Liver (tissue), 9 donors: ENCODE data around the gene SDF4. TPM values are rescaled to one million over a fixed set of nuclear protein-coding genes. Genes with fewer than 3 reads are reported as not detected.

ENCODE experiments used
- DNase-seq: peaks from one replicate; pipeline ENCODE4 v3.0.0-alpha.2; 2017; ENCODE audit warnings: low spot score
- H3K27ac ChIP-seq, 2 donors: one replicate each; pipeline ENCODE4 v1.7.0; 2013; ENCODE audit warnings: inconsistent platforms in 2 of 2, low read length in 2 of 2, control low read depth in 1 of 2, low read depth in 1 of 2, mild to moderate bottlenecking in 1 of 2
- H3K27me3 ChIP-seq, 4 donors: one replicate each; pipeline versions ENCODE4 v1.6.1 to v1.7.0; 2013; ENCODE audit warnings: low read length in 3 of 4, inconsistent platforms in 1 of 4, mild to moderate bottlenecking in 1 of 4, moderate library complexity in 1 of 4; ENCODE audit not compliant: control insufficient read depth in 4 of 4, insufficient read depth in 4 of 4
- H3K36me3 ChIP-seq, 4 donors: one replicate each; pipeline versions ENCODE4 v1.6.1 to v1.7.0; 2013; ENCODE audit warnings: low read length in 3 of 4, mild to moderate bottlenecking in 3 of 4, low read depth in 1 of 4, moderate library complexity in 1 of 4; ENCODE audit not compliant: control insufficient read depth in 4 of 4, insufficient read depth in 3 of 4
- H3K4me1 ChIP-seq, 4 donors: one replicate each; pipeline versions ENCODE4 v1.6.1 to v1.7.0; 2013; ENCODE audit warnings: low read length in 3 of 4, mild to moderate bottlenecking in 3 of 4, moderate library complexity in 1 of 4; ENCODE audit not compliant: control insufficient read depth in 4 of 4, insufficient read depth in 4 of 4
- H3K4me3 ChIP-seq, 3 donors: one replicate each; pipeline versions ENCODE4 v1.6.1 to v1.7.0; 2013; ENCODE audit warnings: low read length in 3 of 3, control low read depth in 1 of 3, low read depth in 1 of 3, mild to moderate bottlenecking in 1 of 3
- H3K9ac ChIP-seq, 2 donors: one replicate each; pipeline ENCODE4 v1.7.0; 2013; ENCODE audit warnings: low read length in 2 of 2, mild to moderate bottlenecking in 2 of 2, moderate library complexity in 2 of 2, control low read depth in 1 of 2, low read depth in 1 of 2
- H3K9me3 ChIP-seq, 4 donors: one replicate each; pipeline versions ENCODE4 v1.6.1 to v1.7.0; 2013; ENCODE audit warnings: low read length in 3 of 4; ENCODE audit not compliant: control insufficient read depth in 4 of 4
- EGR1 ChIP-seq, 2 donors: IDR thresholded peaks; 2 replicates each; pipeline ENCODE4 v1.6.1; 2016 to 2018; ENCODE audit warnings: antibody characterized with exemption in 2 of 2, low read depth in 2 of 2
- FOXA1 ChIP-seq: IDR thresholded peaks from 2 replicates; pipeline ENCODE4 v1.6.1; 2016; ENCODE audit warnings: antibody characterized with exemption
- FOXA2 ChIP-seq: IDR thresholded peaks from 2 replicates; pipeline ENCODE4 v1.6.1; 2016; ENCODE audit warnings: antibody characterized with exemption
- GABPA ChIP-seq, 2 donors: IDR thresholded peaks in 1 of 2; conservative IDR thresholded peaks in 1 of 2; 2 replicates each; pipeline ENCODE4 v1.6.1; 2016; ENCODE audit warnings: antibody characterized with exemption in 2 of 2, mild to moderate bottlenecking in 1 of 2, moderate library complexity in 1 of 2
- HNF4A ChIP-seq, 2 donors: conservative IDR thresholded peaks; 2 replicates each; pipeline ENCODE4 v1.6.1; 2016; ENCODE audit warnings: antibody characterized with exemption in 2 of 2, mild to moderate bottlenecking in 2 of 2
- HNF4G ChIP-seq: IDR thresholded peaks from 2 replicates; pipeline ENCODE4 v1.6.1; 2016; ENCODE audit warnings: antibody characterized with exemption
- JUND ChIP-seq, 2 donors: IDR thresholded peaks; 2 replicates each; pipeline ENCODE4 v1.6.1; 2016; ENCODE audit warnings: antibody characterized with exemption in 2 of 2
- MAX ChIP-seq: IDR thresholded peaks from 2 replicates; pipeline ENCODE4 v1.6.1; 2016; ENCODE audit warnings: antibody characterized with exemption
- NR2F2 ChIP-seq: IDR thresholded peaks from 2 replicates; pipeline ENCODE4 v1.6.1; 2016; ENCODE audit warnings: antibody characterized with exemption
- RAD21 ChIP-seq, 2 donors: IDR thresholded peaks; 2 replicates each; pipeline ENCODE4 v1.6.1; 2016; ENCODE audit warnings: antibody characterized with exemption in 2 of 2, mild to moderate bottlenecking in 2 of 2
- REST ChIP-seq: IDR thresholded peaks from 2 replicates; pipeline ENCODE4 v1.6.1; 2016; ENCODE audit warnings: antibody characterized with exemption, mild to moderate bottlenecking
- SP1 ChIP-seq: IDR thresholded peaks from 2 replicates; pipeline ENCODE4 v1.6.1; 2018; ENCODE audit warnings: antibody characterized with exemption, mild to moderate bottlenecking
- TAF1 ChIP-seq: conservative IDR thresholded peaks from 2 replicates; pipeline ENCODE4 v1.6.1; 2016; ENCODE audit warnings: antibody characterized with exemption, mild to moderate bottlenecking
- YY1 ChIP-seq: IDR thresholded peaks from 2 replicates; pipeline ENCODE4 v1.6.1; 2016; ENCODE audit warnings: antibody characterized with exemption, mild to moderate bottlenecking
- WGBS: extraction: QIAGEN DNeasy Blood & Tissue Kit; methylation state at CpG from one replicate; pipeline ENCODE4 v1.1.7; 2013; 5-methylcytosine and 5-hydroxymethylcytosine counted together
- polyA plus RNA-seq, 2 donors: library from polyadenylated mRNA; stranded (reverse) in 1 of 2; unstranded in 1 of 2; fragments of 200-250 nt in 1 of 2; fragments of >200 nt in 1 of 2; fragmentation: Nextera tagmentation in 1 of 2; extraction: Ambion mirVana in 1 of 2; gene quantifications; one replicate each; pipeline versions ENCODE4 v1.2.1 to v1.2.3, GENCODE V29; 2013 to 2015
- total RNA-seq, 2 donors: library from RNA; depleted of rRNA; stranded (reverse); fragments of >200 nt; gene quantifications; one replicate each; pipeline ENCODE4 v1.2.3, GENCODE V29; 2014
- TF ChIP-seq, protein P1 (sequence below): fragments of 150-350 bp; IDR thresholded peaks from 2 replicates; pipeline ENCODE4 v1.5.1; 2017; ENCODE audit warnings: improper control_type of control experiment, low read depth, low read length; ENCODE audit not compliant: missing input control
- TF ChIP-seq, protein P2 (sequence below): IDR thresholded peaks from 2 replicates; pipeline ENCODE4 v1.6.1; 2016; ENCODE audit warnings: antibody characterized with exemption
- TF ChIP-seq, protein P3 (sequence below): IDR thresholded peaks from 2 replicates; pipeline ENCODE4 v1.6.1; 2016; ENCODE audit warnings: antibody characterized with exemption
- donor health status: healthy.
- donor health status: healthy.
- donor health status: healthy.
- donor health status: healthy.
- donor health status: healthy.

The SDF4 gene
- total and polyA plus RNA-seq, 4 donors = 48.7 to 180 (median 75.9) TPM

DNA sequence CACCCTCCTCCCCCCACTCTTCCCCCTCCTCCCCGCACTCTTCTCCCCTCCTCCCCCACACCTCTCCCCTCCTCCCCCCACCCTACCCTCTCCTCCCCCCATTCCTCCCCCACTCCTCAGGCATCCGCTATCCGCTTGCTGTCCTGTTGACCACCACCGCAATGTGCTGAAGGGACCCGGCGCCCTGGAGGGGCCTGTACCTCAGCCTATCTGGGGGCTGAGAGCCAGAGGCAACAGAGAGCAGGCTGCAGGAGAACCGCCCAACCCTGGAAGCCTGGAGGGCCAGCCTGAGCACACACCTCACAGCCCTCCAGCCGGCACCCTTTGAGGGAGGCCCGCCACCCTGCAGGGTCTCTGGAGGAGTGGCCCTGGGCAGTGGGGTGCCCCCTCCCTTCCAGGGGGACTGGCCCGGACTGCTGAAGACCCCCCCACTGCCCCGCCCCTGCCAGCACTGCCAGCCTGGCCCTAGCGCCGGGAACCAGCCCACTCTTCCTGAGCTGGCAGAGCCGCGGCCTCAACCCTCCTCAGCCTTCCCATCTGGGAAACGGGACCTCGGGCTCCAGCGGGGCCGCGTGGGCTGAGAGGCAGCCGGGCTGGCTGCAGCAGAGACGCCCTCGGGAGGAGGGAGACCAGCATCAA is 13.5 kb upstream of the SDF4 start:
- H3K27me3 ChIP-seq = no peaks in the 10 kb centered on the region
- H3K4me1 ChIP-seq = peaks cover 0 to 9% (median 3%) of the 10 kb centered on the region in 4 donors
- 90% methylated on average over 23 of the region's 23 CpGs for WGBS
- no peak for DNase-seq
- no peak overlapping the region for H3K4me3 ChIP-seq
- H3K36me3 ChIP-seq = no peaks in the 10 kb centered on the region
- no peaks in the 10 kb centered on the region for H3K9me3 ChIP-seq
- no peak overlapping the region for H3K9ac ChIP-seq
- no peak overlapping the region for H3K27ac ChIP-seq
- TF ChIP-seq, protein P1, sequence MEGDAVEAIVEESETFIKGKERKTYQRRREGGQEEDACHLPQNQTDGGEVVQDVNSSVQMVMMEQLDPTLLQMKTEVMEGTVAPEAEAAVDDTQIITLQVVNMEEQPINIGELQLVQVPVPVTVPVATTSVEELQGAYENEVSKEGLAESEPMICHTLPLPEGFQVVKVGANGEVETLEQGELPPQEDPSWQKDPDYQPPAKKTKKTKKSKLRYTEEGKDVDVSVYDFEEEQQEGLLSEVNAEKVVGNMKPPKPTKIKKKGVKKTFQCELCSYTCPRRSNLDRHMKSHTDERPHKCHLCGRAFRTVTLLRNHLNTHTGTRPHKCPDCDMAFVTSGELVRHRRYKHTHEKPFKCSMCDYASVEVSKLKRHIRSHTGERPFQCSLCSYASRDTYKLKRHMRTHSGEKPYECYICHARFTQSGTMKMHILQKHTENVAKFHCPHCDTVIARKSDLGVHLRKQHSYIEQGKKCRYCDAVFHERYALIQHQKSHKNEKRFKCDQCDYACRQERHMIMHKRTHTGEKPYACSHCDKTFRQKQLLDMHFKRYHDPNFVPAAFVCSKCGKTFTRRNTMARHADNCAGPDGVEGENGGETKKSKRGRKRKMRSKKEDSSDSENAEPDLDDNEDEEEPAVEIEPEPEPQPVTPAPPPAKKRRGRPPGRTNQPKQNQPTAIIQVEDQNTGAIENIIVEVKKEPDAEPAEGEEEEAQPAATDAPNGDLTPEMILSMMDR = no peak
- no peak for TF ChIP-seq SP1
- no peak for TF ChIP-seq EGR1 (IDR thresholded peaks at IDR 0.05; ENCODE audit: low read depth in 2 of 2)
- TF ChIP-seq GABPA (IDR thresholded peaks at IDR 0.05 in 1 of 2, conservative IDR thresholded peaks at IDR 0.05 in 1 of 2) = no peak
- TF ChIP-seq MAX = no peak
- TF ChIP-seq YY1 = no peak
- no peak for TF ChIP-seq REST
- TF ChIP-seq NR2F2 = no peak
- TF ChIP-seq TAF1 = no peak
- TF ChIP-seq JUND (IDR thresholded peaks at IDR 0.05) = no peak
- TF ChIP-seq, protein P2, sequence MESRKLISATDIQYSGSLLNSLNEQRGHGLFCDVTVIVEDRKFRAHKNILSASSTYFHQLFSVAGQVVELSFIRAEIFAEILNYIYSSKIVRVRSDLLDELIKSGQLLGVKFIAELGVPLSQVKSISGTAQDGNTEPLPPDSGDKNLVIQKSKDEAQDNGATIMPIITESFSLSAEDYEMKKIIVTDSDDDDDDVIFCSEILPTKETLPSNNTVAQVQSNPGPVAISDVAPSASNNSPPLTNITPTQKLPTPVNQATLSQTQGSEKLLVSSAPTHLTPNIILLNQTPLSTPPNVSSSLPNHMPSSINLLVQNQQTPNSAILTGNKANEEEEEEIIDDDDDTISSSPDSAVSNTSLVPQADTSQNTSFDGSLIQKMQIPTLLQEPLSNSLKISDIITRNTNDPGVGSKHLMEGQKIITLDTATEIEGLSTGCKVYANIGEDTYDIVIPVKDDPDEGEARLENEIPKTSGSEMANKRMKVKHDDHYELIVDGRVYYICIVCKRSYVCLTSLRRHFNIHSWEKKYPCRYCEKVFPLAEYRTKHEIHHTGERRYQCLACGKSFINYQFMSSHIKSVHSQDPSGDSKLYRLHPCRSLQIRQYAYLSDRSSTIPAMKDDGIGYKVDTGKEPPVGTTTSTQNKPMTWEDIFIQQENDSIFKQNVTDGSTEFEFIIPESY = no peak

DNA sequence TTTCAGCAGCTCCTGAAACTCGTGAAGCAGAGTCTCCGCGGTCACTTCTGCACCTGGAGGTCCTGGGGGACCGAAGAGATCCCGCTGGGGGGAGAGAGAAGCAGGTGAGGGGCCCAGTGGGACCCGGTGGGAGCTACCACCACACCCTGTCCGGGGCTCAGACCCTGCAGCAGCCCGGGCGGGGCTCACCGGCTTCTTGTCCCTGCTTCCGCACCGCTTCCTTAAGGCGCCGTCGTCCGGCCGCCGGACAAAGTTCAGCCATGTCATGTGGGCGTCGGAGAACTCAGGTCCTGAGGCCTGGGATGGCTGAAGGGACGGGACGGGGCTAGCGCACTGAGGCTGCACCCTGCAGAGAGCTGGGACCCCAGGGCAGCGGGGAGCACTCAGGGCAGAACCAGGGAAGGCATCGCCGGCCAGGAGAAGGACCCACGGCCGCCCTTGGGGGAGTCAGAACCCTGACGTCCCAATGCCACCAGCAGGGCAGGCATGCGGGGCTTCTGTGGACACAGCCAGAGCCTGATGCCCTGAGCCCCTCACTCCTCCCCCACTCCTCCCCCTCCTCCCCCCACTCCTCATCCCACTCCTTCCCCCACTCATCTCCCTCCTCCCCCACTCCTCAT is 12.5 kb upstream of the SDF4 start:
- H3K9me3 ChIP-seq = no peaks in the 10 kb centered on the region
- peaks cover 7 to 19% (median 11%) of the 10 kb centered on the region in 4 donors for H3K4me1 ChIP-seq
- no peak overlapping the region for H3K27ac ChIP-seq
- no peak for DNase-seq
- no peaks in the 10 kb centered on the region for H3K27me3 ChIP-seq
- H3K9ac ChIP-seq = no peak overlapping the region
- 81% methylated on average over 30 of the region's 30 CpGs for WGBS
- H3K36me3 ChIP-seq = no peaks in the 10 kb centered on the region
- no peak overlapping the region for H3K4me3 ChIP-seq
- no peak for TF ChIP-seq SP1
- TF ChIP-seq RAD21 (IDR thresholded peaks at IDR 0.05) = no peak
- no peak for TF ChIP-seq REST
- no peak for TF ChIP-seq HNF4A (conservative IDR thresholded peaks at IDR 0.05)
- TF ChIP-seq, protein P1 = no peak
- TF ChIP-seq FOXA1 = no peak
- no peak for TF ChIP-seq FOXA2
- no peak for TF ChIP-seq HNF4G
- TF ChIP-seq EGR1 (IDR thresholded peaks at IDR 0.05; ENCODE audit: low read depth in 2 of 2) = no peak
- TF ChIP-seq, protein P3, sequence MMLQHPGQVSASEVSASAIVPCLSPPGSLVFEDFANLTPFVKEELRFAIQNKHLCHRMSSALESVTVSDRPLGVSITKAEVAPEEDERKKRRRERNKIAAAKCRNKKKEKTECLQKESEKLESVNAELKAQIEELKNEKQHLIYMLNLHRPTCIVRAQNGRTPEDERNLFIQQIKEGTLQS = no peak
- no peak for TF ChIP-seq TAF1
- TF ChIP-seq GABPA (IDR thresholded peaks at IDR 0.05 in 1 of 2, conservative IDR thresholded peaks at IDR 0.05 in 1 of 2) = no peak
